ENCODE data around the gene TREX2.

The TREX2 gene, protein sequence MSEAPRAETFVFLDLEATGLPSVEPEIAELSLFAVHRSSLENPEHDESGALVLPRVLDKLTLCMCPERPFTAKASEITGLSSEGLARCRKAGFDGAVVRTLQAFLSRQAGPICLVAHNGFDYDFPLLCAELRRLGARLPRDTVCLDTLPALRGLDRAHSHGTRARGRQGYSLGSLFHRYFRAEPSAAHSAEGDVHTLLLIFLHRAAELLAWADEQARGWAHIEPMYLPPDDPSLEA

DNA sequence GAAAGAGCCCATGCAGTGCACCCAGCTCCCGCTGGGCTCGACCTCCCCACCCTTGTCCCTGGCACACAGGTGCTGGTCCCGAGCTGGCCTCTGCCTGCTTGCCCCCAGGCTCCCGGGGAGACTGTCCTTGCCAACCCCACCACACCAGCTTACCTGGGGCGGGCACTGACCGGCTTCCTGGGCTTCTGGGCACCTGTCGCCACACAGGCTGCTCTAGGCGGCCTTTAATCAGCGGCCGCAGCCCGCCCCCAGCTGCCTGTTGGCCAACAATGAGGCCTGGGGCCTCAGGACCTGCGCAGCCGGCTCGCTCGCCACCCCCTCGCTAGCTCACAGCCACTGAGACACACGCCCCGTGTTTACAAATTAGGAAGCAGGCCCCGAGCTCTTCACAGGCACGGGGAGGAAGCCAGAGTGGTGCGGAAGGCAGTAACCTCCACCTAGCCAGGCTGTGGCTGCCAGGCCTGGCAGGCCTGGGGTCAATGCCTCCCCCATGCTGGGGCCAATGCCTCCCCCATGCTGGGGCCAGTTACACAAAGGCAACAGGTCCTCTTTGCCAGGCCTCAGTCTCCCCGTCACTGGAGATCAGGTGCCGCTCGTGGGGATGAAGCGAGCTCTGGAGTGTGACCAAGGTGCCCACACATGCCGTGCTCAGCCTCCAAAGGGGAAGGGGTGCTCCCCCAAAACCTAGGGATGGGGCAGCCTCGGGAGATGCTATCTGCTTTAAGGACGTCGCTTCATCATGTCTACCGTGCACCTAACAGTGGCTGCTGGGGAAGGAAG is at the start of gene TREX2:
TREX2 (minus strand) TSS at position 201 of the 780 bp plus-strand sequence. CDS start 626 bp downstream, outside the sequence.
- H3K27ac ChIP-seq (ENCODE audit: low read depth, low read length), result no peak within 1 kb of the TSS
- no peaks in the 10 kb centered on the region for H3K36me3 ChIP-seq (ENCODE audit: insufficient read depth, low read length)
- H3K27me3 ChIP-seq (ENCODE audit: control insufficient read depth in 1 of 2, insufficient read depth in 2 of 2, low read length in 2 of 2), result peaks cover 0 to 13% of the 10 kb centered on the region in 2 donors
- H3K4me1 ChIP-seq (ENCODE audit: insufficient read depth, low read length), result no peaks in the 10 kb centered on the region
- no peaks in the 10 kb centered on the region for H3K9me3 ChIP-seq (ENCODE audit: low read length)
- no peak within 1 kb of the TSS for H3K4me3 ChIP-seq (ENCODE audit: low read depth in 1 of 2, low read length in 2 of 2)
- H3K9ac ChIP-seq (ENCODE audit: low read length), result no peak within 1 kb of the TSS

DNA sequence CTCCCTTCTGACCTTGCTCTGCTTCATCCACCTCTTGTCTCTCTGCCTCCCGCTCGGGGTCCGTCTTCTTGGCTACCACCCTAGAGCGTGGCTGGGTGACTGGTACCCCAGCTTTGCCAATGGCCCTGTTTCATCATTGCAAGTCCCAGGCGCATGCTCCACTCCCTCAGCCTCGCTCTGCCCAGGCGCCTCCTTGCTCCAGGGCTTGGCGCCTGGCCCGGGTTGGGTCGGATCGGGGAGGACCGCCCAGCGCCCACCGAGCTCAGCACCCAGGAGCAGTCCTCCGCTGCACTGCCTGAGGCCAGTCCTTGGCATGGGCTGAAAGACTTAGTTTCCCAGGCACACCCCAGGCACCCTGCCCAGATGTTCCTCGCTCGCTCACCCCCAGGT is 49.5 kb upstream of the TREX2 start:
- no peak overlapping the region for H3K27ac ChIP-seq (ENCODE audit: low read depth, low read length)
- H3K36me3 ChIP-seq (ENCODE audit: insufficient read depth, low read length), result no peaks in the 10 kb centered on the region
- H3K9me3 ChIP-seq (ENCODE audit: low read length), result no peaks in the 10 kb centered on the region
- no peak overlapping the region for H3K9ac ChIP-seq (ENCODE audit: low read length)
- no peaks in the 10 kb centered on the region for H3K4me1 ChIP-seq (ENCODE audit: insufficient read depth, low read length)
- peak overlapping the region in 1 of 2 donors; percentile 18 for H3K4me3 ChIP-seq (ENCODE audit: low read depth in 1 of 2, low read length in 2 of 2)
- H3K27me3 ChIP-seq (ENCODE audit: control insufficient read depth in 1 of 2, insufficient read depth in 2 of 2, low read length in 2 of 2), result peaks cover 0 to 26% of the 10 kb centered on the region in 2 donors

DNA sequence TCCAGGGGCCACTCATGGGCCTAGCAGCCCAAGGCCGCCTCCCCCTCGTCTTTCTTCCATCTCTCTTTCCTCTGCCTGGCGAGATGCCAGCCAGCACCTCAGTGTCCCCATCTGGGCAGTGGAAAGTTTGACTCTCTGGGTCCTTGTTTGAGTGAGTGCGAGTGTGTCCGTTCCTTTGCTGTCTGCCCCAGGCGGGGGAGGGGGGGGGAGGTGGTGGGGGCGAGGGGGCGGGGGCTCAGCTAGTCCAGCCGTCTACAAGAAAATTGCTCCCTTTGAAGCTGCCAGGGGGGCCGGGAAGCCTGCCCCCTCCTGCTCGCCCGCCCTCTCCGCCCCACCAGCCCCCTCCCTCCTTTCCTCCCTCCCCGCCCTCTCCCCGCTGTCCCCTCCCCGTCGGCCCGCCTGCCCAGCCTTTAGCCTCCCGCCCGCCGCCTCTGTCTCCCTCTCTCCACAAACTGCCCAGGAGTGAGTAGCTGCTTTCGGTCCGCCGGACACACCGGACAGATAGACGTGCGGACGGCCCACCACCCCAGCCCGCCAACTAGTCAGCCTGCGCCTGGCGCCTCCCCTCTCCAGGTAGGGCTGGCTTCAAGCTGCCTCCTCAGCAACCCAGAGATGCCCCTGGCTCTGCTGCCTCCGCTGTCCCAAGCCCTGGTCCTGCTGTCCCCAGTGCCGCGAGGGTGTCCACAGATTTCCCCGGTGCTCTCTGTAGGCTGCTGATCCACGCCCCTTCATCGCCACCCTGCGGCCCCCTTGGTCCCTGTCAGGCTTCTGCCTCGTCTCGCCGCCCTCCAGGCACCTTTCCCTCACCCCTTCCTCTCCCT is 48.9 kb upstream of the TREX2 start, which contains the start of gene BGN:
BGN (plus strand) TSS at position 440 of the 821 bp plus-strand sequence. CDS start 9,652 bp downstream, outside the sequence.
- Histone ChIP-seq H3K9me3 (ENCODE audit: low read length) (no peaks in the 10 kb centered on the region), H3K27ac (ENCODE audit: low read depth, low read length) (no peak within 1 kb of the TSS), H3K9ac (ENCODE audit: low read length) (no peak within 1 kb of the TSS), H3K36me3 (ENCODE audit: insufficient read depth, low read length) (no peaks in the 10 kb centered on the region), H3K27me3 (ENCODE audit: control insufficient read depth in 1 of 2, insufficient read depth in 2 of 2, low read length in 2 of 2) (peaks cover 0 to 26% of the 10 kb centered on the region in 2 donors), H3K4me1 (ENCODE audit: insufficient read depth, low read length) (no peaks in the 10 kb centered on the region), H3K4me3 (ENCODE audit: low read depth in 1 of 2, low read length in 2 of 2) (peak within 1 kb of the TSS in 1 of 2 donors; percentile 18)

DNA sequence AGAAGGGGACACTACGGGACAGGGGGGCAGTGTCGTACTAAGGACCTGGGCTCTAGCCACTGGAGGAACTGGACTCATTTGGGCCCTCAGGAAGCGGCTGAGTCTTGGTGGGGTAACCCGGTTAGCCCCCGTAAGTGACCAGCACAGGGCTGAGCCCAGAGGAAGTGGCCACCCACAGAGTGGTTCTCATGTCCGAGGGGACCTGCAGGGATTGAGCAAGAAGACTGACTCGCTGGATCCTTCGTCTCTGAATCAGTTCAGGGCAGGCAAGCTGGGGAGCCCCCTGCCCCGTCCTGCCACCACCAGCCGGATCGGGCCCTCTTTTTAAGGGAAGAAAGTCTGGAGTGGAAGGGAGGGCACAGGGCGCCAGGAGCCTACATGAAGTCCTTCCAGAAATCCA is 48.2 kb upstream of the TREX2 start:
- Histone ChIP-seq H3K9me3 (ENCODE audit: low read length) (no peaks in the 10 kb centered on the region), H3K9ac (ENCODE audit: low read length) (no peak overlapping the region), H3K4me3 (ENCODE audit: low read depth in 1 of 2, low read length in 2 of 2) (no peak overlapping the region), H3K4me1 (ENCODE audit: insufficient read depth, low read length) (no peaks in the 10 kb centered on the region), H3K27me3 (ENCODE audit: control insufficient read depth in 1 of 2, insufficient read depth in 2 of 2, low read length in 2 of 2) (peaks cover 0 to 28% of the 10 kb centered on the region in 2 donors), H3K36me3 (ENCODE audit: insufficient read depth, low read length) (no peaks in the 10 kb centered on the region), H3K27ac (ENCODE audit: low read depth, low read length) (no peak overlapping the region)

DNA sequence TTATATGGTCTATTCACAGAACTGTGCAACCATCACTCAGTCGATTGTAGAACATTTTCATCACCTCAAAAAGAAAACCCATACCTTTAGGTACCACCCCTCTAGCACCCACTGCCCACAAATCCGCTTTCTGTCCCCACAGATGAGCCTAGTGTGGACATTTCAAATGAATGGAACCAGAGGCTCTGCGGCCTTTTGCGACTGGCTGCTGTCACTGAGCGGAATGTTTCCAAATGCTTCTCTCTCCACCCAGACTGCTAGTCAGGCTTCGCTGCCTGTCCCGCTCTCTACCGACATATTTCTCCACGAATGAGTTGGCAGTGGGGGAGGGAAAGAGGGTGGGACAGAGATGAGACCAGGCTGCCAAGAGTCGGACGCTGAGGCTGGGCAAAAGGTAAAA is 47.2 kb upstream of the TREX2 start:
- no peaks in the 10 kb centered on the region for H3K9me3 ChIP-seq (ENCODE audit: low read length)
- H3K4me1 ChIP-seq (ENCODE audit: insufficient read depth, low read length), result no peaks in the 10 kb centered on the region
- H3K36me3 ChIP-seq (ENCODE audit: insufficient read depth, low read length), result no peaks in the 10 kb centered on the region
- no peak overlapping the region for H3K9ac ChIP-seq (ENCODE audit: low read length)
- no peak overlapping the region for H3K27ac ChIP-seq (ENCODE audit: low read depth, low read length)
- H3K27me3 ChIP-seq (ENCODE audit: control insufficient read depth in 1 of 2, insufficient read depth in 2 of 2, low read length in 2 of 2), result peaks cover 0 to 28% of the 10 kb centered on the region in 2 donors
- no peak overlapping the region for H3K4me3 ChIP-seq (ENCODE audit: low read depth in 1 of 2, low read length in 2 of 2)

DNA sequence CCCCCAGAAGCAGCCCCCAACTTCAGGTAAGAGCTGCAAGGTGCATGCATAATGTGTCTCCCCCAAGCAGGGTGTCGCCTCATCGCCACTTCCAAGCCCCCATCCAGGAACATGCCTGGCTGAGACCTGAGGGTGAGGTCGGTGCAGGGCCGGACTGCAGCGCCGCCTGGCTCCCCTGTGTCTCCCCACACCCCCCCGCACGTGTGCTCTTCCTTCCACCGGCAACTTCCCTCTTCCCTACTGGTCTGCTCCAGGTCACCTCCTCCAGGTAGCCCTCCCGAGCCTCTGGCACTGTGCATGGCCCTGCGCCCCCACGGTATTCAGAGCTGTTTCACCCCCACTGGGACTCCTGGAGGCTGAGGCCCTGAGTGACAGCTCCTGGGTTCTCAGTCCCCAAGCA is 46.7 kb upstream of the TREX2 start:
- Histone ChIP-seq H3K4me1 (ENCODE audit: insufficient read depth, low read length) (no peaks in the 10 kb centered on the region), H3K9ac (ENCODE audit: low read length) (no peak overlapping the region), H3K36me3 (ENCODE audit: insufficient read depth, low read length) (no peaks in the 10 kb centered on the region), H3K27ac (ENCODE audit: low read depth, low read length) (no peak overlapping the region), H3K4me3 (ENCODE audit: low read depth in 1 of 2, low read length in 2 of 2) (no peak overlapping the region), H3K27me3 (ENCODE audit: control insufficient read depth in 1 of 2, insufficient read depth in 2 of 2, low read length in 2 of 2) (peaks cover 0 to 28% of the 10 kb centered on the region in 2 donors), H3K9me3 (ENCODE audit: low read length) (no peaks in the 10 kb centered on the region)

DNA sequence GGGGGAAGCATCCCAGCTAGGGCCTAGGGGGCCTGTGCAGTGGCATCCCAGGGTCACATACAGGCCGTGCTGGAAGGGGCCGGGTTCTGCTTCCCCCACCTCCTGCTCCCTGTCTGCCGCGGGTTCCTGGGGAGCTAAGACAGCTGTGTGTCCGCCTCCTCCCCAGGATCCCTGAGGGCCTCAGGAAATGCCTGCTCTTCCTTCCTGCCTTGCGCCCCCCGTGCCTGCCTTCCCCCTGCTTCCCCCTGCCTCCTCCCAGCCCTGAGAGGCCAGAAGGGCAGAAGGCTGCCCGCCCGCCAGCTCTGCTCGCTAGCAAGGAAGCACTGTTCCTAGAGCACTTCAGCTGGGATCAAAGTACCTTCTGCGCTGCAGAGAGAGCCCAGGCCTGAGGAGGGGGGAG is 46.1 kb upstream of the TREX2 start:
- H3K4me1 ChIP-seq (ENCODE audit: insufficient read depth, low read length), result no peaks in the 10 kb centered on the region
- H3K36me3 ChIP-seq (ENCODE audit: insufficient read depth, low read length), result no peaks in the 10 kb centered on the region
- no peak overlapping the region for H3K4me3 ChIP-seq (ENCODE audit: low read depth in 1 of 2, low read length in 2 of 2)
- no peaks in the 10 kb centered on the region for H3K9me3 ChIP-seq (ENCODE audit: low read length)
- no peak overlapping the region for H3K27ac ChIP-seq (ENCODE audit: low read depth, low read length)
- H3K9ac ChIP-seq (ENCODE audit: low read length), result no peak overlapping the region
- H3K27me3 ChIP-seq (ENCODE audit: control insufficient read depth in 1 of 2, insufficient read depth in 2 of 2, low read length in 2 of 2), result peaks cover 0 to 28% of the 10 kb centered on the region in 2 donors

DNA sequence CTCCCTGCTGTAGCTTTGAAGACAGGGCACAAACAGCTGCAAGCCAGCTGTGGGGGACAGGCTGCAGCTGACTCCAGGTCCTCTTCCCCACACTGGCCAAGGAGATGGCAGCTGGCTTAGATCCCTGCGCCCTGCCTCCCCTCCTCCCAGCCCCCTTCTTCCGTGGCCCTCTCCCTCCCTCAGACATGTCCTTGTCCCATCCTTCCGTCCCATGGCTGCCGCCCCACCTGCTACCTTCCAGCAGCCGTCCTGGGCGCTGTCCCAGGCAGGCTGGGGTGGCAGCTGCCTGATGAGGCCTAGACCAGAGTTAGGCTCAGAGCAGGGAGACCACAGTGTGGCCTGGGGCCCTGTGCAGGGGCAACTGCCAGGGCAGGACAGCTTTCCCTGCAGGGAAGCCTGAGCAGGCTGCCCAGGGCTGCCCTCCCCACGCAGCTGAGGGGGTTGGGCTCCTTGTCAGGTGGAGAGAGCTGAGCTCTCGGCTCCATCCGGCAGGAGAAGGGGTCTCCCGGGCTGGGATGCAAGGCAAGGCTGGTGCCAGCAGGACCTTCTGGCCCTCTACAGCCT is 45.6 kb upstream of the TREX2 start:
- Histone ChIP-seq H3K4me1 (ENCODE audit: insufficient read depth, low read length) (no peaks in the 10 kb centered on the region), H3K4me3 (ENCODE audit: low read depth in 1 of 2, low read length in 2 of 2) (no peak overlapping the region), H3K27ac (ENCODE audit: low read depth, low read length) (no peak overlapping the region), H3K9ac (ENCODE audit: low read length) (no peak overlapping the region), H3K9me3 (ENCODE audit: low read length) (no peaks in the 10 kb centered on the region), H3K27me3 (ENCODE audit: control insufficient read depth in 1 of 2, insufficient read depth in 2 of 2, low read length in 2 of 2) (peaks cover 0 to 26% of the 10 kb centered on the region in 2 donors), H3K36me3 (ENCODE audit: insufficient read depth, low read length) (no peaks in the 10 kb centered on the region)

DNA sequence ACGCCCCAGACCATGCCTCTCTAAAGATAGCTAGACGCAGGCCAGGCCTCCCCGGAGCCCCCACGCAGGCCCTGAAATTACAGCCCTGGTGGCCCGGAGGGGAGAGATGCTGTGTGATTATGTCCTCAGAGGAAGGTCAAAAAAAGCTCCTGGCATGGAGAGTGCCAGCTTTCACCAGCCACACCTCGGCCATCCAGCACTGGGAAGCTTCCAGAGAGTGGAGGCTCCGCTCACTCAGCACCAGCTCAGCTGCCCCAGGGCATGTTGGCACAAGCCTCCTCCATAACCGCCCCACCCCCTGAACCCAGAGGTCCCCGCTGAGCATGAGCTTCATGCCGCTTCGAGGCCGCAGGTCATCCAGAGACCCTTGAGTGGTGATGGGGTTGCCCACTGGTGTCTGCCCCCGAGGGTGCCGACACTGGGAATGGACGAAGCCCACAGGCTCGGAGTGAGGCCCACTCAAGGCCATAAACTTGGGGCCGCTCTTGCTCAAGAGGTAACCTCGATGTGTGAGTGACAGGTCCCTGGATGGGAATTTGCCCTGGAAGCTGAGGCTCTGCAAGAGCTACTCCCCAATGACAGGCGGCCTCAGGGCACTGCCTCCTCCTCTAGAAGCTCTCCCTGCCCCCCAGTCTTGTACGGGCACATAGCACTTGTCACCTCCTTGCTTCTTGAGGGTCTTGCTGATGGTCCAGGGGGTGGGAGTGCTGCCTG is 44.5 kb upstream of the TREX2 start:
- Histone ChIP-seq H3K36me3 (ENCODE audit: insufficient read depth, low read length) (no peaks in the 10 kb centered on the region), H3K4me3 (ENCODE audit: low read depth in 1 of 2, low read length in 2 of 2) (no peak overlapping the region), H3K9me3 (ENCODE audit: low read length) (no peaks in the 10 kb centered on the region), H3K4me1 (ENCODE audit: insufficient read depth, low read length) (no peaks in the 10 kb centered on the region), H3K27me3 (ENCODE audit: control insufficient read depth in 1 of 2, insufficient read depth in 2 of 2, low read length in 2 of 2) (peaks cover 0 to 18% of the 10 kb centered on the region in 2 donors), H3K27ac (ENCODE audit: low read depth, low read length) (no peak overlapping the region), H3K9ac (ENCODE audit: low read length) (no peak overlapping the region)

DNA sequence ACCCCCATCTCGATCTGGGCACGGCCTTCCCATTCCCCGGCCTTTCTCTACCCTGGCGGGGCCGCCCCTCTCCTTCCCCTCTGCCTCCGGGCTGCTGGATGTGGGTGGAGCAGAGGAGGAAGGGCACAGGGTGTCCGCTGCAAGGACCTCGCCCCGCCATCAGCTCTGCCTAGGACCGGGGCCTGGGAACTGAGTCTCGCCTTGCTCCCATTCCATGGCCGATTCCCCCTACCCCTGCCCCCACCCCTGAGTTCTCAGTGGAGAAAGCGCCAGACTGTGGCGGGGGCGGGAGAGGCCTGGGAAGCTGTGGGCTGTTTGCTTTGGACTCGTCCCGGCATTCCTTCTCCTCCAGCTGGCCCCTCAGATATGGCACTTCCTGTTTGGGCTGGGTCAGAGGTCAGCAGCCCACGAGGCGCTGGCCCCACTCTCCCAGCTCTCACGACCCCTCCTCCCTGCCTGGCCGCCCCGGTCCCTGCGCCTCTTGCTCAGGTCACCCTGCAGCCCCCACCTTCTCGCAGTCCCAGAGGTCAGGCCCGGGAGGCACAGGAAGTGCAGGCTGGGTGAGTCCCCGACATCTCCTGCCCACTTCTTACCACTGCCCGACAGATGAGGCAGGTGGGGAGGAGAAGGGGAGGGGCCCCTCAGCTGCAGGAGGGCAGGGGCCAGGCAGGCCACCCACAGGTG is 42.5 kb upstream of the TREX2 start:
- H3K4me3 ChIP-seq (ENCODE audit: low read depth in 1 of 2, low read length in 2 of 2), result no peak overlapping the region
- H3K27me3 ChIP-seq (ENCODE audit: control insufficient read depth in 1 of 2, insufficient read depth in 2 of 2, low read length in 2 of 2), result peaks cover 0 to 9% of the 10 kb centered on the region in 2 donors
- no peak overlapping the region for H3K27ac ChIP-seq (ENCODE audit: low read depth, low read length)
- no peak overlapping the region for H3K9ac ChIP-seq (ENCODE audit: low read length)
- H3K36me3 ChIP-seq (ENCODE audit: insufficient read depth, low read length), result no peaks in the 10 kb centered on the region
- no peaks in the 10 kb centered on the region for H3K9me3 ChIP-seq (ENCODE audit: low read length)
- no peaks in the 10 kb centered on the region for H3K4me1 ChIP-seq (ENCODE audit: insufficient read depth, low read length)

All from muscle layer of colon (tissue), 2 donors.